Measurements from ENCODE around the gene FBXO10.

Gene FBXO10

GRCh38 chr9:37593883-37594448 is 17.8 kb upstream of the FBXO10 start:
- no peak overlapping the region for H3K4me3 ChIP-seq (ENCODE audit: low read depth, low read length)
- TF ChIP-seq CTCF (IDR thresholded peaks at IDR 0.05; ENCODE audit: low read depth, low read length), result no peak

GRCh38 chr9:37592108-37592951 is 16.1 kb upstream of the FBXO10 start, which contains the start of gene TOMM5:
TSS of gene TOMM5 (minus strand) at chr9:37592597. CDS start at chr9:37592532, 65 bp downstream.
- TF ChIP-seq CTCF (IDR thresholded peaks at IDR 0.05; ENCODE audit: low read depth, low read length), result no peak

GRCh38 chr9:37587521-37587920 is 11.3 kb upstream of the FBXO10 start:
- no peak for TF ChIP-seq CTCF (IDR thresholded peaks at IDR 0.05; ENCODE audit: low read depth, low read length)

More at GRCh38 chr9:37592108-37592951, 16.1 kb upstream of the FBXO10 start, which contains the start of gene TOMM5:
- H3K4me3 ChIP-seq (ENCODE audit: low read depth, low read length), result peak within 1 kb of the TSS; percentile 99

GRCh38 chr9:37583522-37584121 is 7.4 kb upstream of the FBXO10 start:
- no peak for TF ChIP-seq CTCF (IDR thresholded peaks at IDR 0.05; ENCODE audit: low read depth, low read length)

More at GRCh38 chr9:37587521-37587920, 11.3 kb upstream of the FBXO10 start:
- no peak overlapping the region for H3K4me3 ChIP-seq (ENCODE audit: low read depth, low read length)

GRCh38 chr9:37582548-37583157 is 6.5 kb upstream of the FBXO10 start:
- peak; percentile 52; the same call in 1 of the 2 replicates for TF ChIP-seq CTCF (IDR thresholded peaks at IDR 0.05; ENCODE audit: low read depth, low read length)

More at GRCh38 chr9:37583522-37584121, 7.4 kb upstream of the FBXO10 start:
- H3K4me3 ChIP-seq (ENCODE audit: low read depth, low read length), result no peak overlapping the region

GRCh38 chr9:37575511-37575914 is 667 bp downstream of the FBXO10 start:
- no peak for TF ChIP-seq CTCF (IDR thresholded peaks at IDR 0.05; ENCODE audit: low read depth, low read length)
- H3K4me3 ChIP-seq (ENCODE audit: low read depth, low read length), result peak overlapping the region; percentile 82

More at GRCh38 chr9:37582548-37583157, 6.5 kb upstream of the FBXO10 start:
- H3K4me3 ChIP-seq (ENCODE audit: low read depth, low read length), result no peak overlapping the region

Measured in WI38 (cell line).